Ecto neural progenitor cell (in vitro differentiated cells): ENCODE measurements around the gene CHAF1A.

Source experiments
- DNase-seq: peaks from one replicate; pipeline ENCODE4 v3.0.0-alpha.2; 2018; ENCODE audit warnings: low spot score

Gene CHAF1A, protein sequence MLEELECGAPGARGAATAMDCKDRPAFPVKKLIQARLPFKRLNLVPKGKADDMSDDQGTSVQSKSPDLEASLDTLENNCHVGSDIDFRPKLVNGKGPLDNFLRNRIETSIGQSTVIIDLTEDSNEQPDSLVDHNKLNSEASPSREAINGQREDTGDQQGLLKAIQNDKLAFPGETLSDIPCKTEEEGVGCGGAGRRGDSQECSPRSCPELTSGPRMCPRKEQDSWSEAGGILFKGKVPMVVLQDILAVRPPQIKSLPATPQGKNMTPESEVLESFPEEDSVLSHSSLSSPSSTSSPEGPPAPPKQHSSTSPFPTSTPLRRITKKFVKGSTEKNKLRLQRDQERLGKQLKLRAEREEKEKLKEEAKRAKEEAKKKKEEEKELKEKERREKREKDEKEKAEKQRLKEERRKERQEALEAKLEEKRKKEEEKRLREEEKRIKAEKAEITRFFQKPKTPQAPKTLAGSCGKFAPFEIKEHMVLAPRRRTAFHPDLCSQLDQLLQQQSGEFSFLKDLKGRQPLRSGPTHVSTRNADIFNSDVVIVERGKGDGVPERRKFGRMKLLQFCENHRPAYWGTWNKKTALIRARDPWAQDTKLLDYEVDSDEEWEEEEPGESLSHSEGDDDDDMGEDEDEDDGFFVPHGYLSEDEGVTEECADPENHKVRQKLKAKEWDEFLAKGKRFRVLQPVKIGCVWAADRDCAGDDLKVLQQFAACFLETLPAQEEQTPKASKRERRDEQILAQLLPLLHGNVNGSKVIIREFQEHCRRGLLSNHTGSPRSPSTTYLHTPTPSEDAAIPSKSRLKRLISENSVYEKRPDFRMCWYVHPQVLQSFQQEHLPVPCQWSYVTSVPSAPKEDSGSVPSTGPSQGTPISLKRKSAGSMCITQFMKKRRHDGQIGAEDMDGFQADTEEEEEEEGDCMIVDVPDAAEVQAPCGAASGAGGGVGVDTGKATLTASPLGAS

DNA sequence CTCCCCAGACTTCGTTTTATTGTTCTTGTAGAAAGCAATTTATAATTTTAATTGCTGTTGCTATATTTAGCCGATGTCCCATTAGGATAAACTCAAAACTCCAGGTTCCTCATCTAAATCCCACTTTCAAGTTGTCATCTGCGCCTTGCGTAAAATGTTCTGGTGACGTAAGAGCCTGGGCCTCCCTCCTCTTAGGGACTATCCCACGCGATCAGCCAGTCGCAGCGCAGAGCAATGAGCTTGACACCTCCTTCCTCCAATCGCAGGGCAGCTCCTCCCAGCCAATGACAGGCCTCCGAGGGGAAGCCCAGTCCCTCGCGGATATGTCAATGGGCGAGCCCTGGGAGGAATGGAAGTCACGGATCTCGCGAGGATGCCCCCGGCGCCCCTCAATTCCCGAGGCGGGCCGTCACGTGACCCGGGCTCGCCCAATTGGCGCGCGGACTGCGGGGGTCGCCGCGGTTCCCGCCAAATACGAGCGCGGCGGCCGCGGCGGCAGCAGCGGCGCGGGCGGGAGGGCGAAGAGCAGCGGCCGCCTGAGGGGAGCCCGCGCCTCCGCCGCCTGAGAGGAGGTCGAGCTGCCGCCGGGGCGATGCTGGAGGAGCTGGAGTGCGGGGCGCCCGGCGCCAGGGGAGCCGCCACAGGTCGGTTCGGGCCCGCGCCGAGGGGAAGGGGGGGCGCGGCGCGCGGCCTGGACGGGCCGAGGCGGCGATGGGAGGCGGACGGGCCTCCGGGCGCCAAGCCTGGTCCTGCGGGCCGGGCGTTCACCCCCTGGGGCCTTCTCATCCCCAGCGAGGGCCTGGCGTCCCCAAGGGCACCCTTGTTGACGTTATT, at the start of gene CHAF1A:
TSS of gene CHAF1A (plus strand) at position 470 of the 834 bp plus-strand sequence. CDS start at position 593, 123 bp downstream.
- peak; percentile 99 for DNase-seq

DNA sequence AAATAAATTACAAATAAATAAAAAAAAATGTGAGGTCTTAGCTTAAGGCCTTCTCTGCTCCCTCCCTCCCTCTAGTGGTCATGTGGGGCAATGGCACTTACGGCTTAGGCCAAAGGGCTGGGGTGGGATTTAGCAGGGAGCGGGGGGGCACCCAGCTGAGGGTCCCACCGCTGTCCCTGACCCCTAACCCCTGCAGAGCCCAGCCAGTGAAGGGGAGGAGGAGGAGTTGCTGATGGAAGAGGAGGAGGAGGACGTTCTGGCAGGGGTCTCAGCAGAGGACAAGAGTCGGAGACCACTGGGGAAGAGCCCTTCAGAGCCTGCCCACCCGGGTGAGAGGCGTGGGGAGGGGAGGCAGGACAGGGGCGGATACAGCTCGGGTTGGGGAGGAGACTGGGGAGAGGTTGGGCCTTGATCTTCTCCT, 49.7 kb upstream of the CHAF1A start:
- DNase-seq: peak; percentile 76

GRCh38 chr19:4354282-4354681, 48.2 kb upstream of the CHAF1A start:
- DNase-seq: no peak

DNA sequence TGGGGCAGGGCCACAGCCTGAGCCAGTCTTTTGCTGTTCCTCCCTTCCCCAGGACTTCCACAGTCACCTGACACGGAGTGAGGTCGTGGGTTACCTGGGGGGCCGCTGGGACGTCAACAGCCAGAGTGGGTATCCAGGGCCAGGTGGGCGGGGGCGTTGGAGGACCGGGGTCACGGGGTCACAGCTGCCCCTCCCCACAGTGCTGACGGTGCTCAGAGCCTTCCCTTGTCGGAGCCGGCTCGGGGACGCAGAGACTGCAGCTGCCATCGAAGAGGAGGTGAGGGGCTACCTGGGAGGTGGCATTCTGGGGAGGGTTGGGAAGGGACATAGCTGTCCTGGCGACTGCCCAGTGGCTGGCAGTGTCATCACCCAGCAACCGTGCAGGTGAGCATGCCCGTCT, 47.5 kb upstream of the CHAF1A start:
- DNase-seq: no peak

GRCh38 chr19:4357095-4357797, 45.2 kb upstream of the CHAF1A start:
- no peak for DNase-seq

GRCh38 chr19:4357921-4358326, 44.5 kb upstream of the CHAF1A start:
- DNase-seq: no peak

GRCh38 chr19:4358709-4359626, 43.5 kb upstream of the CHAF1A start:
- DNase-seq: no peak

GRCh38 chr19:4359627-4360000, 42.8 kb upstream of the CHAF1A start:
- no peak for DNase-seq

DNA sequence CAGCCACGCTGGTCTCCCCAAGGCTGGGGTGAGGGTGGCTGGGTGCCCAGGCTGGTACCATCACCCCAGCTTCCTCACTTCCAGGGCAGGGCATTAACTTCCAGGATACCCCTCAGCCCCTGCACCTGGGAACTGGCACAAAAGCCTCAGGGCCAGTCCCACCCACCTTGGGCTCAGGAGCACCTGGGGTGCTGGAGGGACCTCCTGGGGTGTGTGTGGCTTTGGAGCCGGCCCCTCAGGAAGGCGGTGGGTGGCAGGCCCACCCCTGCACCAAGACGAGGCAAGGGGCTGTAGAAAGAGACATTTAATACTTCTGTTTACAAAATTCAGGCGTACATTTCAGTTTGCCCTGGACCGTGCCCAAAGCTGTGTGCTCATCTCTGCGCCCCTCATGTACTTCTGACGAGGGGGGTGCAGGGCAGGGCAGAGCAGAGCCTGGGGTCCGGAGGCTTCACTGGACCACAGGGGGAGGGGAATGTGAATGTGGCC, 42.3 kb upstream of the CHAF1A start:
- DNase-seq: no peak

GRCh38 chr19:4360641-4361151, 41.7 kb upstream of the CHAF1A start:
- no peak for DNase-seq

- DNase-seq: no peak
These were observed 41.0 kb upstream of the CHAF1A start for GRCh38 chr19:4361152-4362046.

GRCh38 chr19:4362101-4362828, 40.2 kb upstream of the CHAF1A start:
- no peak for DNase-seq

GRCh38 chr19:4362831-4363545, 39.5 kb upstream of the CHAF1A start:
- DNase-seq: no peak

DNA sequence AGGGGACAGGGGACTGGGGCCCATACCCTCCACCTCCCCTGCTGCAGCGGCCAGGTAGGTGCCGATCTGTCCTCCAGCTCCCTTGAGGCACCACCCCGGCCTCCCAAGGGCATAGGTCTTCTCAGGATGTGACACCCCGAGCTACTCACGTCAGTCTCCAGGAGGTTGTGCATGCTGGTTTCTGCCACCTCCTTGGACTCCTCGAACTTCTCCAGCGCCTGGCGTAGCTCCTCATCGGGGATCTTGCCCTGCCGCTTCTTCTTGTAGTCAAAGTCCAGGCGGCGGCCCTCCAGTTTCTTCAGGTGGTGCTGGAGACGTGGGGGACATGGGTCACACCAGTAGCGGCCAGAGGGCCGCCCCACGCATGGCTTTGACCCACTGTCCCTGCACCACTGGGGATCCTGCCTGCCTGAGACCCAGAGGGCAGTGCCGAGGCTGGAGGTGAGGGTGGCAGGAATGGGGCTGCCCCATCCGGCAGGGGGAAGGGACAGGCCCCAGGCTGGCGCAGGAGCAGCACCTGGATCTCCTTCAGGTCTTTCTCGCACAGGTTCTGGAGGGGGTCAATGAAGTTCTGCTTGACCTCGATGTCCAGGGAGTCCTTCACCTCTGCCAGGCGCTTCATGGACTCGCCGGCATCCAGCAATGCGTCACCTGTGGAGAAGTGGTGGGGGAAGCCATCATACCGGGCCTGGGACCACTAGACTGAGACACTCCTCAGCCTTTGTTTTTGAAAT, 38.7 kb upstream of the CHAF1A start:
- no peak for DNase-seq

- no peak for DNase-seq
These were observed 37.1 kb upstream of the CHAF1A start for GRCh38 chr19:4365341-4365740.

- no peak for DNase-seq
These were observed 36.4 kb upstream of the CHAF1A start for GRCh38 chr19:4365791-4366665.
